Dedifferentiated amniotic fluid mesenchymal stem cell (primary cell): ENCODE results near the gene GPRC5C.
"Not testable (repeated sequence)": the region's sequence is repeated elsewhere in the genome, so short reads cannot be mapped to it uniquely, and the experiment has no call there.

Source experiments
- DNase-seq: peaks from one replicate; pipeline ENCODE4 v3.0.0-alpha.2; 2016; ENCODE audit errors: extremely low spot score

GPRC5C gene

DNA sequence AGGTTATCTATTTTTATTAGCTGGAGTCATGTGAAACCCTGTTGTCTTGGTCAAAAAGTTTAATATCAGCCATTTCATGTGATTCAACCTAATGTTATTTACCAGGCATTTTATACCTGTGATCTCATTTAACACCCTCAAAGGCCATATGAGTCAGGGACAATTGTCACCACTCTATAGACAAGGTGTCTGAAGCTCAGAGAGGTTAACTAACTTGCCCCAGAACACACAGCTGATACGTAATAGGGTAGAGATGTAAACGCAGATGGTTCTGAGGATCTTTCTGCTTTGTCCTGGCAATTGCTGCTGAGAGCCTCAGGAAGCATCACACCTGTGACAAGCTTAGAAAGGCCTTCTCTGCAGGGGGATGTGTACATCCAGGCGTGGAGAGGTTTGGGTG lies 39.5 kb downstream of the GPRC5C start:
- no peak for DNase-seq

DNA sequence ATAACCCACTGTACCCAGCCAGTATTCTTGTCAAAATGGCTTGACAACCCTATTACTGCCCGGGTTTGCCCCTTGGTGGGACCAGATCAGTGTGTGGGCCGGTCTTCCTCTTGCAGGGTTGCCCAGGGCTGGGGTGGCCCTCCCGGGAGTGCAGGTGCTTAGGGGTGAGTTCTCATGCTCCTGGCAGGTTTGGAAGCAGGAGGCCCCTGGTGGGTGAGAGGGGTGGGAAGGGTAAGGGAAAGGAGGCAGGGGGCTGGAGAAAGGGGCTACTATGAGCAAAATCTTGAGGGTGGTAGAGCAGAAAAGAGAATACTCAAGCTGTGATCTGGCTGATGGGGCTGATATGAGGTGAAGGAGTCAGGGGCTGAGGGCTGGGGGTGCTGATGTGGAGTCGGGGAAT lies 41.0 kb downstream of the GPRC5C start:
- no peak for DNase-seq

DNA sequence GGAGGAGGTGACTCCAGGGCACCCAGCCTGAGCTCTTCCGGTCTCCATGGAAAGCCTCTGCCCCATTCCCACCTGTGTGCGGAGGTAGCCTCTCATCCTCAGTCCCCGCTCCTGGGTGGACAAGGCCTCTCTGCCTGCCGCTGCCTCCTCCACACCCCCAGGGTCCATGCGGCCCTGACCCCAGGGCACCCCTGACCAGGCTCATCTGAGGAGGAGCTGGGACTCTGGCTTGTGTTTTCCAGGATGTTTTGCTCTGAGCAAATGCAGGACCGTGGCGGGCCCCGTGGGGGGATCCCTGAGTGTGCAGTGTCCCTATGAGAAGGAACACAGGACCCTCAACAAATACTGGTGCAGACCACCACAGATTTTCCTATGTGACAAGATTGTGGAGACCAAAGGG lies 41.4 kb downstream of the GPRC5C start:
- DNase-seq, result no peak

DNA sequence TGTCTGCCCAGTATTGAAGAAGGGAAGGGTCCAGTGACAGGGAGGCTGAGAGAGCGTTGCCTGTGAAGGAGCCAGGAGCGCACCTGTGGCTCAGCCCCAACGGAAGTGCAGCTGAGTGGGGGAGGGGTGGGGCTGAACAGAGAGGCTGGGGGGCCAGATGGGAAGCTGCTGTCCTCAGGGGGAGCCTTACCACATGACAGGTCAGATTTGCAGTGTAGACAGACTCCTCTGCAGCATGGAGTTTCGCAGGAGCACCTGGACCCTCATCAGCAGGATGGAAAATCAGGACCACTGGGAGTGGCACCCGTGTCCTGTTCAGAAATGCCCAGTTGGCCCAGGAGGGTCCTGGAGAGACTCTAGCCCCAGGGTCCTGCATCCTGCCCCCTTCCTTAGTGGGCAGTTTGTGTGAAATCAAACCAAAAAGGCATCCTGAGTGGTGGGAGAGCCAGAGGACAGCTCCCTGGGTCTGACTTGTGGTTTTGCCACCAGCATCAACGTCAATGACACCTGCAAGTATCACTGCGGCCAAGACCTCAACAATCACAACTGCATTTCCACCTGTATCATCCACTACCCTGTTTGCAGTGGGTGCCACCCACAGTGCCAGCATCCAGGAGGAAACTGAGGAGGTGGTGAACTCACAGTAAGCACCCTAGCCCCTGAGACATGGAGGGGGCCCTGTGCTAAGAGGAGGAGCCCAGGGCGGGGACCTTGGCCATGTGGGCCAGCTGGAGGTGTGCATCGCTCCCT lies 42.3 kb downstream of the GPRC5C start:
- DNase-seq, result no peak

DNA sequence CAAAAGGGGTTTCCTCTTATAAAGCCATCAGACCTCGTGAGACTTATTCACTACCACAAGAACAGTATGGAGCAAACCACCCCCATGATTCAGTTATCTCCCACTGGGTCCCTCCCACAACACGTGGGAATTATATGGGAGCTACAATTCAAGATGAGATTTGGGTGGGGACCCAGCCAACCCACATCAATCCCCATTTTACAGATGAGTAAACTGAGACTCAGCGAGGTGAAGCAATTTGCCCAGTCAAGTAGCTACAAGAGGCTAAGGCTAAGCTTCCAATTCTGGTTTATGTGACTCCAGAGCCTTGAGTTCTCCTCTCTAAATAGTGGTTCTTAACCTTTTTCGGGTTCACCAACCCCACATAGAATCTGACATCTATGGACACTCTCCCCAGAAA lies 43.3 kb downstream of the GPRC5C start:
- no peak for DNase-seq

DNA sequence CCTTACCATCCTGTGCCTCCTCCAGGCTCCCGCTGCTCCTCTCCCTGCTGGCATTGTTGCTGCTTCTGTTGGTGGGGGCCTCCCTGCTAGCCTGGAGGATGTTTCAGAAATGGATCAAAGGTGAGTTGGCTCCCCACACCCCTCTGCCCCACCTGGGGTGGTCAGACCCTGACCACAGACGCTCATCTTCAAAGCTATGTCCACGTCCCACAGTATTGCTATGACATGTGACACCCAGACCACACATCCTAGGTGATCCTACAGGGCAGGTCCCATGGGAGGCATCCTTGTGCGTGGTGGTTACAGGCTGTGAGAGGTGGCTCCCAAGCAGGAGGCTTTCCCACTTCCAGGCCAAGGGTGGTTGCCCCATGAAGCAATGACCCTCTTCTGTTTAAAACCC lies 45.5 kb downstream of the GPRC5C start:
- DNase-seq, result no peak

DNA sequence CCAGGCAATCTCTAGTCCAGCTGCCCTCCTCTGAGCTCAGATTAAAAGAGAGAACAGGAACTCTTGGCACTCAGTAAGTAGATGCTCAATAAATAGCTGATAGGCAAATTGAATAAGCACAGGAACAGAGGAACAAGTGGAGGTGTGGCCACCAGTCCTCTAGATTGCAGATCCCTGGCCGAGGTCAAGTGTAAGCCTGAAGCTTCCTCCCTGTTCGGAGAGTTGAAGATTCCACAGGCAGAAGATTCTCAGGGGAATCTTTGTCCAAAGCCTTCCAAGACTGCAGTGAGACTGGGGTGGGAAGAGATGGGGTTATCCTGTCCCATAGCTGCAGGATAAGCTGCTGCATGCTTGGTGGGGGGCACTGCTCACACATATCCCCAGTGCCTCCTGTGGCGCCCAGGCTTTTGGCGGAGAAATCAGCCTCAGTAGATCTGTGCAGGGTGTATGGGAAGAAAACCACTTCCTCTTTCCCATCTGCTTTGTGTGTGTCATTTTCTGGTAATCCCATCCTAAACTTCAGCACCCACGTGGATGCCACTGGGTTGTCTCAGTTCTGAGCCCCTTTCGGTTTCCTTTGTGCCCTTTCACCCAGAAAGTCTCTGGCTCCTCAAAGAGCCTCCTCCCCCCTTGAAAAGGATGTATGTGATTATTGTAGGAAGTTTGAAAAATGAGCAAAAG lies 46.7 kb downstream of the GPRC5C start:
- DNase-seq, result no peak

DNA sequence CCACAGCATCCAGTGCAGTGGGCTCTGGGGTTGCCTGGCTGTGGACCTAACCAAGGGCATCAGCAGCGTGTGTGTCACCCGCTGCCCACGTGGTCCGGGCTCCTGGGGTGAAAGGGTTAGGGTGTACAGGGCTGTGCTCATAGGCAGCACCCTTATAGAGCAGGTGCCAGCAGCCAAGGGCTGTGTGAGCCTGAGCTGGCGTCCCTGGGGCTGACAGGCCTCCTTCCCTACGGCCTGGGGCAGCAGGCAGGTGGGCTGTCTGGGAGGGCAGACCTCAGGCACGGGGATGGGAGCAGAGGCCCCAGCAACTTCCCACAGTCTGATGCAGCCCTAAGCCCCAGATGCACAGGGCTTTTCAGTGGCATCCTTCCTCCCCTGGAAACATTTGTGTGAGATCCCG lies 48.4 kb downstream of the GPRC5C start:
- no peak for DNase-seq

DNA sequence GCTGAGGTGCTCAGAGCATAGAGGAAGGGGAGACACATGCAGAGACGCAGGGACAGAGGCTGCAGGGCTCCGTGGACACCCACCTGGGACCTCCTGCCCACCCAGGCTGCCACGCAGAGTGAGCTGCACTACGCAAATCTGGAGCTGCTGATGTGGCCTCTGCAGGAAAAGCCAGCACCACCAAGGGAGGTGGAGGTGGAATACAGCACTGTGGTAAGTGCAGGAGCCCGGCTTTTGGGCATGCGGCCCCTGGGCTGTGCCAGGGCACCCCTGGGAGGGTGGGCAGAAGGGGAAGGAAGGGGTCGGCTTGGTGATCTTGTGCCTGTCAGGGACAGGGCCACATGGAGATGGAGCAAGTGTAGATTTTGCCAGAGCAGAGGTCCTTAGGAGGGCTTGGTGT lies 49.7 kb downstream of the GPRC5C start:
- DNase-seq, result no peak

DNA sequence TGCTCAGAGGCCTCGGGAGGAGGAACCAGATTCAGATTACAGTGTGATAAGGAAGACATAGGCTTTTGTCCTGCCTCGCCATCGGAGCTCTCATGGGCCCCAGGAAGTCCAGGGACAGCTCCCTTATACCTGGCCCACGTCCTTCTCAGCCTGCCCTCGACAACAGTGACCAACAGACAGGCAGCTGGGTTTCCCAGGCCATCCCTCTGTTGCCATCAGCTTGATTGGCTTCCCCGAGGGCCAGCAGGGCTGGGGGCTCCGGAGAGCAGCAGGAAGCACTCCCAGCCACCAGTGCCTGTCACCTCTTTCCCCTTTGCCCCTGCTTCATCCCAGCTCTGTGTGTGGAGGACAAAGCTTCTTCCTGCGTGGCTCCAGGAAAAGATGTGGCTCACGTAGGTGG lies 52.2 kb downstream of the GPRC5C start:
- DNase-seq, result no peak

DNA sequence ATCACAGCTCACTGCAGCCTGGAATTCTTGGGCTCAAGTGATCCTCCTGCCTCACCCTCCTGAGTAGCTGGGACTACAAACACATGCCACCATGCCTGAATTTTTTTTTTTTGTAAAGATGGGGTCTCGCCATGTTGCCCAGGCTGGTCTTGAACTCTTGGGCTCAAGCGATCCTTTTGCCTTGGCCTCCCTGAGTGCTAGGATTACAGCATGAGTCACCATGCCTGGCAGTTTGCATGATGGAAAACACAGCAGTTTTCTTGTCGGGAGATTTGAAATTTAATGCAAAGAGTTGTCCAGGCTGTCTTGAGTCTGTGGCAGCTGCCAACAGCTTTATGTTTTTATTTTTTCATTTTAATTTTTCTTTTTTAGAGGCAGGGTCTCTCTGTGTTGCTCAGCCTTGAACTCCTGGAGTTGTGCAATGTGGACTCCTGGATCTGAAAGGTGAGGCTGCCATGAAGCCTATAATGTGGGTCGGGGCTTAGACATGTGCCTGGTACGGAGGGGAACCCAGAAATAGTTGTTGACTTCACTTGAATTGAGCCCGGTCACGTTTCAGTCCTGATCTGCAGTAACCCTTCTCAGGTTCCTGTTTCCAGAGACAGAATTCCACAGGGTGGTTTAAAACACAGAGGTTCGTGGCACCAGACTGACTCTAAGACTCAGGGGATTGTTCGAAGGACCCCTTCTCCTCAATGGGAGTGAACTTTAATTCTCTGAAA lies 53.3 kb downstream of the GPRC5C start:
- DNase-seq, result no peak

DNA sequence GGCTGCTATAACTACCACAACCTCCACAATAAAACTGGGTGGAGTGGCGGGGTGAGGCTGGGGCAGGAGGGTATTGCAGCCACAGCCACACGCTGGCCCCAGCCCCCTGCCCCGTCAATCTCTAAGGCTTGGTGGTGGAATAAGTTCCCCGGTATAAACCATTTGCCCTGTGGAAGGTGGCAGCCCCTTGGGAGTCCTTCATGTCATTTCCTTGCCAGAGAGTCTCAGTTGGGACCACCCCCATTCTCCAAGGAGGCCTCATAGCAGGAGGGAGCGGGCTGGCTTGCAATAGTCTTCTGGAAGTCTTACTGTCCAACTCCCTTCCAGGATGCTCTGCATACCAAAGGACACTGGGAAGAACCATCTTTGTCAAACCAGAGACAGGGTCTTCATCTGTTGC lies 54.0 kb downstream of the GPRC5C start:
- no peak for DNase-seq

DNA sequence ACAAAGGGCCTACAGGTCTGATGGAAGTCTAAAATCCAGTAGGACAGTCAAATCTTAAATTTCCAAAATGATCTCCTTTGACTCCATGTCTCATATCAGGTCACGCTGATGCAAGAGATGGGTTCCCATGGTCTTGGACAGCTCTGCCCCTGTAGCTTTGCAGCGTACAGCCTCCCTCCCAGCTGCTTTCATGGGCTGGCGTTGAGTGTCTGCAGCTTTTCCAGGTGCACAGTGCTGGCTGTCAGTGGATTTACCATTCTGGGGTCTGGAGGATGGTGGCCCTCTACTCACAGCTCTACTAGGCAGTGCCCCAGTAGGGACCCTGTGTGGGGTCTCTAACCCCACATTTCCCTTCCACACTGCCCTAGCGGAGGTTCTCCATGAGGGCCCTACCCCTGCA lies 56.4 kb downstream of the GPRC5C start:
- DNase-seq, result not testable (repeated sequence)

DNA sequence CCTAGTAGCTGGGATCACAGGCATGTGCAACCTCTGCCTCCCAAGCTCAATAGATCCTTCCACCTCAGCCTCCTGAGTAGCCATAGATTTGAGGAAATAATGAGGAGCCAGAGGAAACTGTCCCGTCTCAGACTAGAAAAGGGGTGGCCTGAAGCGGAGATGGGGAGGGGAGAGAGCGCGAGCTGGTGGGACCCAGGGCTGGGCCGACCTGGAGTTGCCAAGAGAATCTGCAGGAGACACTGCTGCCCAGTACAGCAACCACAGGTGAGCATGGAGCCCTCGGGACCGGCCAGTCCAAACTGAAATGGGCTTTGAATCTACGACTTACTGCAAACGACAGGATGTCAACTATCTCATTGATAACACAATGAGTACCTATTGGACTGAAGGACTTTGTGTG lies 58.8 kb downstream of the GPRC5C start:
- DNase-seq, result no peak

DNA sequence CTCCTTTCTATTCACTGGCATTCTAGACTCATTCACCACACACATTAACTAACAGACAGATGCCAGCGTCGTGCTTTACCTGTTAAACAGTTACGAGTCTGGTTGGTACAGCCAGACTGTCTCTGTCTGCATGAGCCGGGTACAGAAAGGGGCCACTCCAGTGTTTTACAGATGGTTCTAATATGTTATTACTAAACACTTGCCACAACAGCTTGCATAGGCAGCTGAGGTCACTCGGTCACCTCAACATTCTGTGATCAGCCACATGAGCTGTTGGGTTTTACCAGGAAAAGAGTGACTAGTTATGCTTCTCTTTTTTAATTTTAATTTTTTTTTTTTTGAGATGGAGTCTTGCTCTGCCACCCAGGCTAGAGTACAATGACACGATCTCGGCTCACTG lies 59.7 kb downstream of the GPRC5C start:
- DNase-seq, result no peak

DNA sequence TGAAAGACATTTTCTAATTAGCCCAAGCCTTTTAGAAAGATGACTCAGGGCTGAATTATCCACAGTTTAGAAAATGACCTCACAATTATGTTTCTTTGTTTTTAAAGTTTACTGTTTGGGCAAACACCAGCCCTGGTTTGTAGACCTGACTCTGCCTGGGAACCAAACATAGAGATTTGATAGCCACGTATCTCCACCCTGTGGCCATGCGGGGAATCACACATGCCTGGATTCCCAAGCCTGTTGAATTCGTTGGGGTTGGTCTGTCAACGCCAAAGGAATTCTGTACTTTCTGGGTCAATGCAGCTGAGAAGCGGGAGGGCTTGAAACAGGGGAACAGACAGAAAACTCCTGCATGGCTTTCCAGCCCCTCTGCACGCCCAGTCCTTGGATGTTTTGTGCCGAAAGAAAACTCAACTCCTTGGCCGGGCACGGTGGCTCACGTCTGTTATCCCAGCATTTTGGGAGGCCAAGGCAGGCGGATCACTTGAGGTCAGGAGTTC lies 61.5 kb downstream of the GPRC5C start:
- peak; percentile 61 for DNase-seq
